ENCODE data around the gene HCFC1R1. TPM values are rescaled to one million over a fixed set of nuclear protein-coding genes. Genes with fewer than 3 reads are reported as not detected.
A peak's percentile ranks its signal among the peaks of the same experiment; 100 is the strongest.

Gene HCFC1R1
- polyA plus RNA-seq, 3 donors: 16.7 to 27.1 (median 19.9) TPM

DNA sequence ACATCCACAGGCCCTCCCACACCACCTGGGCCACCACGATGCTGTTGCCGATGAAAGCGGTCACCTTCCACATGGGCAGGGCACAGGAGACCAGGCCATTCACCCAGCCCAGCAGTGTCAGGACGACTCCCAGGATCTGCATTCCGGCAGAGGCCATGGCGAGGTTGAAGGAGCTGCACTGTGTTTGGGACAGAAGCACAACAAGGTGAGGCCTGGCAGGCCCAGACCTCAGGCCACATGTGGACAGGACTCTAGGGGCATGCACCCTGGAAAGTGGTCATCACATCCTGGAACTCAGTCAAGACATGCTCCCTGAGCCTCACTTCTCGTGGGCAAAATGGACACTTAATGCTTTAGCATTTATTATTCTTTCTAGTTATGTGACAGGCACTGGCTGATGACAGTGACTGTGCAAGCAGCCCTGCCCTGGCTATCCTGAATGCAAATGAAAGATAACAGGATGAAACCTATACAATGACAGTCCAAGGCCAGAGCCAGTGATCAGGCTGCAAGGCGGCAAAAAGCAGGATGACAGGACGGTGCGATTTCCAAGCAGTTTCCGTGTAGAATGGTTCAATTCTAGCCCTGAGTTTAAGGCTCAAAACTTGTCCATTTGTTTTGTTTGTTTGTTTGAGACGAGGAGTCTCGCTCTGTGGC, 7.7 kb downstream of the HCFC1R1 start:
- no peaks in the 10 kb centered on the region for H3K36me3 Mint-ChIP-seq
- 98% methylated on average over 9 of the region's 13 CpGs for WGBS (ENCODE audit: insufficient coverage)
- intact Hi-C loops (cut with micrococcal nuclease): loop anchor here in 1 of 2 donors (2.0 kb wide), 1 partner anchor 15 kb away; no protein-coding TSS in a partner anchor
- Histone ChIP-seq H3K9ac (ENCODE audit: insufficient read depth, low read length, poor library complexity, severe bottlenecking) (no peak overlapping the region), H3K36me3 (replicated peaks in 1 of 2; ENCODE audit: control insufficient read depth in 1 of 2, insufficient read depth in 2 of 2, low read length in 2 of 2) (no peaks in the 10 kb centered on the region), H3K27ac (ENCODE audit: low read depth in 1 of 2, low read length in 2 of 2) (no peak overlapping the region), H3K79me2 (ENCODE audit: insufficient read depth, low read length) (no peaks in the 10 kb centered on the region), H3K4me1 (ENCODE audit: control insufficient read depth in 1 of 2, insufficient read depth in 2 of 2, low read length in 2 of 2) (peaks cover 23 to 27% of the 10 kb centered on the region in 2 donors), H4K20me1 (ENCODE audit: insufficient read depth, low read length) (peaks cover 6% of the 10 kb centered on the region), H3K4me2 (replicated peaks; ENCODE audit: extremely low read depth, low read length, poor library complexity, severe bottlenecking) (no peak overlapping the region), H3K9me3 (replicated peaks in 1 of 2; ENCODE audit: control insufficient read depth in 1 of 2, insufficient read depth in 1 of 2, low read length in 2 of 2) (no peaks in the 10 kb centered on the region), H3K27me3 (ENCODE audit: control insufficient read depth in 2 of 2, insufficient read depth in 2 of 2, low read length in 2 of 2) (peaks cover 0 to 51% of the 10 kb centered on the region in 2 donors), H3K4me3 (replicated peaks in 1 of 3; ENCODE audit: low read depth in 2 of 3, low read length in 3 of 3) (no peak overlapping the region), H2AFZ (ENCODE audit: insufficient read depth, low read depth, low read length, poor library complexity, severe bottlenecking) (no peak overlapping the region)
- no peak overlapping the region for H3K4me3 Mint-ChIP-seq
- peak overlapping the region in 1 of 7 donors; percentile 27 for H3K27ac Mint-ChIP-seq
- H3K9me3 Mint-ChIP-seq: peaks cover 0 to 4% (median 0%) of the 10 kb centered on the region in 7 donors
- TF ChIP-seq, protein P1, sequence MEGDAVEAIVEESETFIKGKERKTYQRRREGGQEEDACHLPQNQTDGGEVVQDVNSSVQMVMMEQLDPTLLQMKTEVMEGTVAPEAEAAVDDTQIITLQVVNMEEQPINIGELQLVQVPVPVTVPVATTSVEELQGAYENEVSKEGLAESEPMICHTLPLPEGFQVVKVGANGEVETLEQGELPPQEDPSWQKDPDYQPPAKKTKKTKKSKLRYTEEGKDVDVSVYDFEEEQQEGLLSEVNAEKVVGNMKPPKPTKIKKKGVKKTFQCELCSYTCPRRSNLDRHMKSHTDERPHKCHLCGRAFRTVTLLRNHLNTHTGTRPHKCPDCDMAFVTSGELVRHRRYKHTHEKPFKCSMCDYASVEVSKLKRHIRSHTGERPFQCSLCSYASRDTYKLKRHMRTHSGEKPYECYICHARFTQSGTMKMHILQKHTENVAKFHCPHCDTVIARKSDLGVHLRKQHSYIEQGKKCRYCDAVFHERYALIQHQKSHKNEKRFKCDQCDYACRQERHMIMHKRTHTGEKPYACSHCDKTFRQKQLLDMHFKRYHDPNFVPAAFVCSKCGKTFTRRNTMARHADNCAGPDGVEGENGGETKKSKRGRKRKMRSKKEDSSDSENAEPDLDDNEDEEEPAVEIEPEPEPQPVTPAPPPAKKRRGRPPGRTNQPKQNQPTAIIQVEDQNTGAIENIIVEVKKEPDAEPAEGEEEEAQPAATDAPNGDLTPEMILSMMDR (IDR thresholded peaks at IDR 0.05): no peak
- H3K4me1 Mint-ChIP-seq: peaks cover 22% of the 10 kb centered on the region
- no peak for DNase-seq
- H3K27me3 Mint-ChIP-seq (ENCODE audit: low read depth in 3 of 3): peaks cover 45 to 70% (median 54%) of the 10 kb centered on the region in 3 donors

DNA sequence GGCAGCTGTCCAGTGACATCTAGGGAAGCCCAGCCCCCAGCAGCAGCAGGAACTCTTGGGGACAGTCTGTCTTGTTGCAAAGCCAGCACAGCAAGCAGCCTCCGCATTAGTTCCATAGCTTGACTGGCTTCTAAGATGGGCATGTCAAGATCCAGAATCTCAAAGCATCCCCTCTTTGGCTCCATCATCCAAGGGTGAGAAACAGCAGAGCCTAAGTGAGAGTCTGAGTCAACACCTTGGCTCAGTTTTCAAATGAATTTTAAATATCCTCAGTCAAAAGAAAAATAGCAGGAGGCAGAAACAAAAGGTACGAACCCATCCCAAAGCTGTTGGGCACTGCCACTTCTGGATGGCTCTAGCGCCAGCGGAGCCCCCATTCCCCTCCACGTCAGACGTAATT, 8.8 kb downstream of the HCFC1R1 start:
- DNase-seq: no peak
- peaks cover 18% of the 10 kb centered on the region for H3K4me1 Mint-ChIP-seq
- intact Hi-C loops (cut with micrococcal nuclease): loop anchor here in 1 of 2 donors (2.0 kb wide), 1 partner anchor 14 kb away; no protein-coding TSS in a partner anchor
- H4K20me1 ChIP-seq (ENCODE audit: insufficient read depth, low read length): no peaks in the 10 kb centered on the region
- H3K79me2 ChIP-seq (ENCODE audit: insufficient read depth, low read length): no peaks in the 10 kb centered on the region
- WGBS (ENCODE audit: insufficient coverage): 94% methylated on average over 2 of the region's 6 CpGs
- H3K4me3 ChIP-seq (replicated peaks in 1 of 3; ENCODE audit: low read depth in 2 of 3, low read length in 3 of 3): no peak overlapping the region
- H3K27me3 ChIP-seq (ENCODE audit: control insufficient read depth in 2 of 2, insufficient read depth in 2 of 2, low read length in 2 of 2): peaks cover 0 to 51% of the 10 kb centered on the region in 2 donors
- no peak overlapping the region for H3K4me3 Mint-ChIP-seq
- no peak overlapping the region for H3K27ac Mint-ChIP-seq
- no peak overlapping the region for H3K4me2 ChIP-seq (replicated peaks; ENCODE audit: extremely low read depth, low read length, poor library complexity, severe bottlenecking)
- no peak overlapping the region for H3K9ac ChIP-seq (ENCODE audit: insufficient read depth, low read length, poor library complexity, severe bottlenecking)
- H3K36me3 Mint-ChIP-seq: no peaks in the 10 kb centered on the region
- TF ChIP-seq, protein P1 (IDR thresholded peaks at IDR 0.05): no peak
- no peaks in the 10 kb centered on the region for H3K9me3 ChIP-seq (replicated peaks in 1 of 2; ENCODE audit: control insufficient read depth in 1 of 2, insufficient read depth in 1 of 2, low read length in 2 of 2)
- peaks cover 47 to 69% (median 54%) of the 10 kb centered on the region in 3 donors for H3K27me3 Mint-ChIP-seq (ENCODE audit: low read depth in 3 of 3)
- peaks cover 15 to 19% of the 10 kb centered on the region in 2 donors for H3K4me1 ChIP-seq (ENCODE audit: control insufficient read depth in 1 of 2, insufficient read depth in 2 of 2, low read length in 2 of 2)
- H3K36me3 ChIP-seq (replicated peaks in 1 of 2; ENCODE audit: control insufficient read depth in 1 of 2, insufficient read depth in 2 of 2, low read length in 2 of 2): no peaks in the 10 kb centered on the region
- H2AFZ ChIP-seq (ENCODE audit: insufficient read depth, low read depth, low read length, poor library complexity, severe bottlenecking): no peak overlapping the region
- no peak overlapping the region for H3K27ac ChIP-seq (ENCODE audit: low read depth in 1 of 2, low read length in 2 of 2)
- H3K9me3 Mint-ChIP-seq: peaks cover 0 to 3% (median 0%) of the 10 kb centered on the region in 7 donors

Data from CD14-positive monocyte (primary cell).